Forelimb muscle (tissue), 1 donor: ENCODE results near the gene ASB2. TPM values are rescaled to one million over a fixed set of nuclear protein-coding genes. Genes with fewer than 3 reads are reported as not detected.

Experiments used
- DNase-seq: peaks from one replicate; pipeline ENCODE4 v3.0.0-alpha.2; 2013; ENCODE audit warnings: low read depth
- polyA plus RNA-seq: library from polyadenylated mRNA; unstranded; fragments of 120-200 nt; gene quantifications from one replicate; pipeline ENCODE4 v1.2.1, GENCODE V29; 2013; ENCODE audit not compliant: insufficient read length

The ASB2 gene
- polyA plus RNA-seq, 1 donor: 38.2 TPM

- DNase-seq: no peak
These were observed 25.3 kb downstream of the ASB2 start for GRCh38 chr14:93950948-93951634.

- DNase-seq: no peak
These were observed 26.8 kb downstream of the ASB2 start for GRCh38 chr14:93949511-93950075.

- no peak for DNase-seq
These were observed 29.1 kb downstream of the ASB2 start for GRCh38 chr14:93947282-93947681.

- DNase-seq: no peak
These were observed 29.8 kb downstream of the ASB2 start for GRCh38 chr14:93946541-93947090.

- no peak for DNase-seq
These were observed 30.3 kb downstream of the ASB2 start for GRCh38 chr14:93946104-93946503.

GRCh38 chr14:93945070-93945399 lies 31.3 kb downstream of the ASB2 start:
- no peak for DNase-seq

- DNase-seq: no peak
These were observed 31.9 kb downstream of the ASB2 start for GRCh38 chr14:93944348-93945069.

- no peak for DNase-seq
These were observed 32.4 kb downstream of the ASB2 start for GRCh38 chr14:93943930-93944329.

GRCh38 chr14:93943052-93943451 lies 33.3 kb downstream of the ASB2 start:
- DNase-seq: no peak

GRCh38 chr14:93941293-93941910 lies 35.0 kb downstream of the ASB2 start:
- DNase-seq: no peak

- DNase-seq: no peak
These were observed 35.9 kb downstream of the ASB2 start for GRCh38 chr14:93940437-93940836.

- DNase-seq: no peak
These were observed 36.8 kb downstream of the ASB2 start for GRCh38 chr14:93939304-93940229.

GRCh38 chr14:93938751-93939303 lies 37.5 kb downstream of the ASB2 start:
- no peak for DNase-seq

GRCh38 chr14:93937519-93937918 lies 38.9 kb downstream of the ASB2 start:
- DNase-seq: no peak

- DNase-seq: no peak
These were observed 39.4 kb downstream of the ASB2 start for GRCh38 chr14:93936926-93937325.

- no peak for DNase-seq
These were observed 40.1 kb downstream of the ASB2 start for GRCh38 chr14:93936245-93936644.

GRCh38 chr14:93935213-93935612 lies 41.2 kb downstream of the ASB2 start:
- DNase-seq: no peak

GRCh38 chr14:93932642-93933041 lies 43.7 kb downstream of the ASB2 start:
- no peak for DNase-seq

- no peak for DNase-seq
These were observed 45.4 kb downstream of the ASB2 start for GRCh38 chr14:93930989-93931307.

- DNase-seq: no peak
These were observed 45.9 kb downstream of the ASB2 start for GRCh38 chr14:93930296-93930988.

GRCh38 chr14:93929657-93930056 lies 46.7 kb downstream of the ASB2 start:
- DNase-seq: no peak
